BE2C (cell line): Measurements from ENCODE around the gene TMEM115.

Source experiments
- DNase-seq: peaks from one replicate; pipeline ENCODE4 v3.0.0-alpha.2; 2020
- H3K27me3 ChIP-seq: fragments of 250-450 bp; sonication (Bioruptor Pico); 2 replicates; pipeline ENCODE4 v1.5.1; 2020; ENCODE audit warnings: mild to moderate bottlenecking
- H3K36me3 ChIP-seq: fragments of 250-450 bp; sonication (Bioruptor Pico); 2 replicates; pipeline ENCODE4 v1.5.1; 2020; ENCODE audit warnings: mild to moderate bottlenecking
- H3K4me1 ChIP-seq: fragments of 250-450 bp; sonication (Bioruptor Pico); 2 replicates; pipeline ENCODE4 v1.5.1; 2020
- H3K4me3 ChIP-seq: 2 replicates; pipeline ENCODE4 v1.5.1; 2011; ENCODE audit warnings: low read depth, low read length
- H3K9me3 ChIP-seq: fragments of 250-450 bp; sonication (Bioruptor Pico); 2 replicates; pipeline ENCODE4 v1.5.1; 2020
- CTCF ChIP-seq: IDR thresholded peaks from 2 replicates; pipeline ENCODE4 v1.5.1; 2012; ENCODE audit warnings: mild to moderate bottlenecking, low read depth, low read length

Gene TMEM115

GRCh38 chr3:50319894-50320625 lies 39.3 kb downstream of the TMEM115 start:
- Histone ChIP-seq H3K9me3 (no peaks in the 10 kb centered on the region), H3K27me3 (no peaks in the 10 kb centered on the region), H3K36me3 (peaks cover 17% of the 10 kb centered on the region), H3K4me1 (peaks cover 3% of the 10 kb centered on the region), H3K4me3 (peak overlapping the region; percentile 65)
- DNase-seq: no peak
- no peak for TF ChIP-seq CTCF

DNA sequence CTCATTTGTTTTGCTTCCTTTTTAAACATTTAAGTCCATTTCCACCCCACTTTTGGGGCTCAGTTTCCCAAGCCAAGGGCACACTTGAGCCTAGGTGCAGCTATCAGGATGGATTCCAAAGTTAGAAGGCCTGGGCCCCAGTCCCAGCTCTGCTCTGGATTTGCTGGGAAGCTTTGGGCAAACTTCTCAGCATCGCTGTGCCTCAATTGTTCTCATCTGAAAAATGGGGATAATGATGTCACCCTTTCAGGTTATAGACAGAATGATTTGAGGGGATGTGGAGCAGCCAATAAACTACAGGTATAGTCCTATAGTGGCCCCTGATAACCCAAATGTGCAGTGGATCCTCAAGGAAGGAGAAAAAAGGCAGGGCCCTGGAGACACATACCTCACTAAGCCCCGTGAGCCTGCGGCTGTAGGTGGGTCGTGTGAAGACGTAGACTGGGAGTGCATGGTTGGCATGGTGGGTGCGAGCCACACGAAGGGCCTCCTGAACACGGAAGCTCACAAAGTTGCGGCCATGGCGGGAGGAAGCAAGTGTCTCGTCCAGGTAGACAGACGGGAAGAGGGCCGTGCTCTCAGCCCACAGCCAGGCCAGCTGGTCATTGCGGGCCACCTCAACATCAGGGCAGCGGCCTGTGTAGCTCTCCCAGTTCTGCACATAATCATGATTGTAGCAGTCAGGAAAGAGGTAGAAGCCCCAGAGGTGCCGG lies 40.0 kb downstream of the TMEM115 start:
- peaks cover 3% of the 10 kb centered on the region for H3K4me1 ChIP-seq
- DNase-seq: no peak
- H3K36me3 ChIP-seq: peaks cover 17% of the 10 kb centered on the region
- H3K27me3 ChIP-seq: no peaks in the 10 kb centered on the region
- no peaks in the 10 kb centered on the region for H3K9me3 ChIP-seq
- no peak overlapping the region for H3K4me3 ChIP-seq
- TF ChIP-seq CTCF: no peak

DNA sequence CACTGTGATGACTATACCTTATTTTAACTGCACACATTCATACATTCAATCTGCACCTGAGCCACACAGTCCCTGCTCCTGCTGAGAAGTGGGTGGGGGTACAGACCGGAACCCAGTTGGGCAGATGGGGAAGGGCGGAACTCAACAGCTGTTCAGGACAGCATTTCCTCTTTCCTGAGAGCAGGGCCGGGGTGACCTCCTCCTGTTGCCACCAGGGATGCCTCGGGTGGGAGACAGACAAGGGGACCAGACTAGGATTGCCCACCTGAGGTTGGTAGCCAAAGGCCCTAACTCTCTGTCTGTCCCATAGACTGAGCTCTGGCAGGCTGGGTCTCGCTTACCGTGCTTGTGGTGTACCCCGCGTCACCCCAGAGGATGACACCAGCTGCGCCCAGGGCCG lies 40.7 kb downstream of the TMEM115 start:
- H3K4me3 ChIP-seq: no peak overlapping the region
- H3K36me3 ChIP-seq: peaks cover 17% of the 10 kb centered on the region
- peaks cover 3% of the 10 kb centered on the region for H3K4me1 ChIP-seq
- no peaks in the 10 kb centered on the region for H3K9me3 ChIP-seq
- no peak for TF ChIP-seq CTCF
- no peaks in the 10 kb centered on the region for H3K27me3 ChIP-seq
- DNase-seq: no peak

GRCh38 chr3:50318163-50318562 lies 41.2 kb downstream of the TMEM115 start:
- peaks cover 3% of the 10 kb centered on the region for H3K4me1 ChIP-seq
- no peak for TF ChIP-seq CTCF
- peaks cover 17% of the 10 kb centered on the region for H3K36me3 ChIP-seq

DNA sequence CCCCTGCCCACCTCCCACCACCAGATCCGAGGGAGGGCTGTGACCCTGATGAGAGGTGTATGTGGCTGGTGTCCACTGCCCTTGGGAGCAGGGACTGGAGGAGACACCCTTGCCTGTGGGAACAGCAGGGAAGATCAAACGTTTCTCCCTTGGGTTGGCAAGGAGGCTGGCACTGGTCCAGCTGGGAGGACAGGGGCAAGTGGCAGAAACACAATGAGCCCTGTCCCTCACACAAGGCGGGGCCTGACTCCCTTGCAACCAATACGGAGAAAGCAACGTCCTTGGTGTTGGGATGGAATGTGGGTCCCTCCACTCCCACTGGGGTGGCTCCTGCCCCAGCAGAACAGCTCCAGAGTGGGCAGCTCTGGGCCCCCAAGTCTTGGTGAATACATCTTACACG lies 42.0 kb downstream of the TMEM115 start:
- no peaks in the 10 kb centered on the region for H3K27me3 ChIP-seq
- no peaks in the 10 kb centered on the region for H3K9me3 ChIP-seq
- H3K4me3 ChIP-seq: no peak overlapping the region
- no peak for TF ChIP-seq CTCF
- DNase-seq: no peak
- H3K4me1 ChIP-seq: peaks cover 3% of the 10 kb centered on the region
- H3K36me3 ChIP-seq: peaks cover 17% of the 10 kb centered on the region

More at GRCh38 chr3:50318163-50318562, 41.2 kb downstream of the TMEM115 start:
- DNase-seq: no peak
- no peaks in the 10 kb centered on the region for H3K9me3 ChIP-seq
- H3K27me3 ChIP-seq: no peaks in the 10 kb centered on the region
- H3K4me3 ChIP-seq: no peak overlapping the region
